Thymus (tissue), 11 donors: ENCODE results near the gene CC2D1A. TPM values are rescaled to one million over a fixed set of nuclear protein-coding genes. Genes with fewer than 3 reads are reported as not detected.

Experiments used
- DNase-seq, 9 donors: peaks; one replicate each; pipeline ENCODE4 v3.0.0-alpha.2; 2013; ENCODE audit warnings: low spot score in 9 of 9, low read depth in 6 of 9, missing footprints in 1 of 9
- H3K27ac ChIP-seq, 2 donors: one replicate each; pipeline ENCODE4 v1.5.1; 2013; ENCODE audit warnings: control low read depth in 1 of 2, low read depth in 1 of 2, low read length in 1 of 2, mild to moderate bottlenecking in 1 of 2, moderate library complexity in 1 of 2
- H3K27me3 ChIP-seq, 2 donors: one replicate each; pipeline ENCODE4 v1.5.1; 2013; ENCODE audit warnings: low read length in 1 of 2; ENCODE audit not compliant: control insufficient read depth in 2 of 2, insufficient read depth in 1 of 2
- H3K36me3 ChIP-seq, 2 donors: one replicate each; pipeline ENCODE4 v1.5.1; 2013; ENCODE audit warnings: low read length in 1 of 2, mild to moderate bottlenecking in 1 of 2, moderate library complexity in 1 of 2; ENCODE audit not compliant: control insufficient read depth in 2 of 2, insufficient read depth in 2 of 2
- H3K4me1 ChIP-seq, 2 donors: one replicate each; pipeline ENCODE4 v1.5.1; 2013; ENCODE audit warnings: low read length in 2 of 2; ENCODE audit not compliant: control insufficient read depth in 2 of 2, insufficient read depth in 2 of 2
- H3K4me3 ChIP-seq, 2 donors: one replicate each; pipeline ENCODE4 v1.5.1; 2013; ENCODE audit warnings: low read length in 2 of 2, control low read depth in 1 of 2, mild to moderate bottlenecking in 1 of 2
- H3K9me3 ChIP-seq, 2 donors: one replicate each; pipeline ENCODE4 v1.5.1; 2013; ENCODE audit warnings: low read length in 1 of 2, mild to moderate bottlenecking in 1 of 2; ENCODE audit not compliant: control insufficient read depth in 2 of 2, insufficient read depth in 1 of 2
- WGBS: extraction: QIAGEN DNeasy Blood & Tissue Kit; methylation state at CpG from one replicate; pipeline ENCODE4 v1.1.7; 2013; 5-methylcytosine and 5-hydroxymethylcytosine counted together
- polyA plus RNA-seq: library from polyadenylated mRNA; stranded (reverse); fragments of 200-250 nt; gene quantifications from one replicate; pipeline ENCODE4 v1.2.3, GENCODE V29; 2013
- total RNA-seq: library from RNA; stranded (reverse); fragments of 120-200 nt; gene quantifications from one replicate; pipeline ENCODE4 v1.2.4, GENCODE V29; 2013
- donor health status: healthy.

CC2D1A gene
- total and polyA plus RNA-seq, 2 donors, result 5.8 to 26.7 TPM

DNA sequence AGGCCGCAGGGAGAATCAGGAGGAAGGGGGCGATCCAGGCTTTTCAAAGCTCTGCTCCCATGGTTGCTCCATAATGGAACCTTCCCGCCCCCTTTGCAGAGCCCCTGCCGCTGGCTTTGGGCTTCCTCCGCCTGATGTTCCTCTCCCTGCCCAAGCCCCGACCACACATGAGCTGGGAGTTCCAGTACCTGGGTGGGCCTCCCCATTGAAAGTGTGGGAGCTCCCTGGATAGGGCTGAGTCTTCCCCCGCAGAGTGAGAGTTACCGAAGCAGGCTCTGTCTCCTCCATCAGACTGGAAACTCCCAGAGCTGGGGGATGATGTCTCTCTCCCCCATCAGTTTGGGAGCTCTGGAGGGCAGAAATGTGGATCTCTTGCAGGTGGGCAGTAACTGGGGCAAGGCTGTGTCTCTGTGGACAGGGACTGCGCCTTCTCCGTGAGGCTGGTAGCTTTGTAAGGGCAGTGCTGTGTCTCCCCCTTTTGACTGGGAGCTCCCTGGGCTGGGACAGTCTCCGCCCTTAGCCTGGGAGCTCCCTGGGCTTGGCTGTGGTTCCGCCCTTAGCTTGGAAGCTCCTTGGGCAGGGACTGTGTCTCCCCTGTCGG, 47.0 kb downstream of the CC2D1A start:
- H3K4me3 ChIP-seq, result peak overlapping the region; percentile 77 to 96
- peaks cover 10 to 17% of the 10 kb centered on the region in 2 donors for H3K4me1 ChIP-seq
- H3K36me3 ChIP-seq, result peaks cover 33 to 38% of the 10 kb centered on the region in 2 donors
- no peaks in the 10 kb centered on the region for H3K27me3 ChIP-seq
- DNase-seq, result peak in 1 of 9 donors; percentile 25
- no peaks in the 10 kb centered on the region for H3K9me3 ChIP-seq
- H3K27ac ChIP-seq, result no peak overlapping the region
- WGBS, result 22% methylated on average over 13 of the region's 13 CpGs

DNA sequence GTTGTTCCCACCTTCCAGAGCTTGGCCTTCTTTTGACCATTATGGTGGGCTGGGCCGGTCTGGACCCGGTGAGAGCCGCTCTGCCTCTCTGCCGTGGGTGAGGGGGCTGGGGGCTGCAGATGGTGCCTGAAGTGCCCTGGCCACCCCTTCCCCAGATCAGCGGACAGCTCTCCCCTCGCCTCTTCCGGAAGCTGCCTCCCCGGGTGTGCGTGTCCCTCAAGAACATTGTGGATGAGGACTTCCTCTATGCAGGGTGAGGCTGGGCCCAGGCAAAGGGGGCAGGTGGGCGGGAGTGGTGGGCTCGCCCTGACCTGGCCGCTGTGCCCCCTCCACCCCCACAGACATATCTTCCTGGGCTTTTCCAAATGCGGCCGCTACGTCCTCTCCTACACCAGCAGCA, 48.2 kb downstream of the CC2D1A start:
- H3K4me3 ChIP-seq, result no peak overlapping the region
- no peak for DNase-seq
- peaks cover 10 to 17% of the 10 kb centered on the region in 2 donors for H3K4me1 ChIP-seq
- WGBS, result 95% methylated on average over 15 of the region's 15 CpGs
- no peaks in the 10 kb centered on the region for H3K27me3 ChIP-seq
- no peaks in the 10 kb centered on the region for H3K9me3 ChIP-seq
- peaks cover 44 to 49% of the 10 kb centered on the region in 2 donors for H3K36me3 ChIP-seq
- no peak overlapping the region for H3K27ac ChIP-seq

DNA sequence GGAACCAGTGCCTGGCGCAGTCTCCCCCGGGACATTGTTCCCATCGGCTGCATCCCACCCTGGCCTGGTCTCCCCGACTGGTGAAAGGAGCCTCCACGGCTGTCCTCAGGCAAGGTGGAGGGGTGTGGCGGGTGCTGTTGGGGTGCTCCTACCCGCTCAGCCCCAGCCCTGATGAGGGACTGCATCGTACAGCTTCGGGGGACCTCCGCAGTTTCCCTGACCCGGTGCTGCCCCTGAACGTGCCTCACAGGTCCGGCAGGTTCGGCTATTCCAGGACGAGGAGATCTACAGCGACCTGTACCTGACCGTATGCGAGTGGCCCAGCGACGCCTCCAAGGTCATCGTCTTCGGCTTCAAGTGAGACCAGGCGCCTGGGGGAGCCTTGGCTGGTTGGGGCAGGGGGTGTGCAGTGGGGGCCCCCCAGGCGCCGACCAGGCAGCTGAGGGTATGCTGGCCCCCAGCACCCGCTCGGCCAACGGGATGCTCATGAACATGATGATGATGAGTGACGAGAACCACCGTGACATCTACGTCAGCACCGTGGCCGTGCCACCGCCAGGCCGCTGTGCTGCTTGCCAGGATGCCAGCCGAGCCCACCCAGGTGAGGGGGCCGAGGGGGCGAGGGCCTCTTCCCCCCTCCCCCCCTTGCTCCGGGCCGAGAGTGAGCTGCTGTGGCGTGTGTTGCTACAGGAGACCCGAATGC, 49.8 kb downstream of the CC2D1A start:
- peaks cover 10 to 17% of the 10 kb centered on the region in 2 donors for H3K4me1 ChIP-seq
- H3K27ac ChIP-seq, result no peak overlapping the region
- no peak for DNase-seq
- H3K27me3 ChIP-seq, result no peaks in the 10 kb centered on the region
- H3K36me3 ChIP-seq, result peaks cover 60 to 66% of the 10 kb centered on the region in 2 donors
- no peak overlapping the region for H3K4me3 ChIP-seq
- no peaks in the 10 kb centered on the region for H3K9me3 ChIP-seq
- 97% methylated on average over 42 of the region's 42 CpGs for WGBS

DNA sequence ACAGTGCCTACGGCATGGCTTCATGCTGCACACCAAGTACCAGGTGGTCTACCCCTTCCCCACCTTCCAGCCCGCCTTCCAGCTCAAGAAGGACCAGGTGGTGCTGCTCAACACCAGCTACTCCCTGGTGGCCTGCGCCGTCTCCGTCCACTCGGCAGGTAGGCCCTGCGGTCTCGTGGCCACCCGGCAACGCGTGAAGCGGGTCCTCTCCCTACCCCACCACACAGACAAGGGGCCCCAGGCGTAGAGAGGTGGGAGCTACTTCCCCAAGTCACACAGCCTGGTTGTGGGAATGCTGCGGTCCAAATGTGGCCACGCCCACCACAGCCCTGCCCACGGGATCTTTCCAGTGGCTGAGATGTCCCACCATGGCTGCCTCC, 50.4 kb downstream of the CC2D1A start:
- no peaks in the 10 kb centered on the region for H3K9me3 ChIP-seq
- H3K36me3 ChIP-seq, result peaks cover 65 to 71% of the 10 kb centered on the region in 2 donors
- no peak overlapping the region for H3K4me3 ChIP-seq
- WGBS, result 98% methylated on average over 16 of the region's 16 CpGs
- H3K27me3 ChIP-seq, result no peaks in the 10 kb centered on the region
- no peak for DNase-seq
- H3K4me1 ChIP-seq, result peaks cover 10 to 17% of the 10 kb centered on the region in 2 donors
- H3K27ac ChIP-seq, result no peak overlapping the region

DNA sequence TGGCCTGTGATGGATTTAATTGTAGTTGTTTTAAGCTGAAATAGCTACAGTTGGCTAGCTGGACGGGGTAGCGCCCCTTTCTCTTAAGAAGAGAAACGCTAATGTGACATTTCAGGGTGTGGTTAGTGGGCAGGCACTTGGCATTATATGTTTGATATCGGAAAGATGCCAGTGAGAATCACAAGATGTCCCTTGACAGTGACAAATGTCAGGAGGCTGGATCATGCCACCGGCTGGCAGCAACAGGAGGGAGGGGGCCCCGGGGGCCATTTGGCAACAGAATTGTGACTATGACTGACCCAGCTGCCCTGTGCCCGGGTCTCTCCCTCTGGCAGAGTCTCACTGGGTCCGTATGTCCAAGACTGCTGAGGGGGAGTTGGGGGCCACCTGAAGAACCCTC, 51.0 kb downstream of the CC2D1A start:
- WGBS, result 96% methylated on average over 8 of the region's 8 CpGs
- DNase-seq, result no peak

DNA sequence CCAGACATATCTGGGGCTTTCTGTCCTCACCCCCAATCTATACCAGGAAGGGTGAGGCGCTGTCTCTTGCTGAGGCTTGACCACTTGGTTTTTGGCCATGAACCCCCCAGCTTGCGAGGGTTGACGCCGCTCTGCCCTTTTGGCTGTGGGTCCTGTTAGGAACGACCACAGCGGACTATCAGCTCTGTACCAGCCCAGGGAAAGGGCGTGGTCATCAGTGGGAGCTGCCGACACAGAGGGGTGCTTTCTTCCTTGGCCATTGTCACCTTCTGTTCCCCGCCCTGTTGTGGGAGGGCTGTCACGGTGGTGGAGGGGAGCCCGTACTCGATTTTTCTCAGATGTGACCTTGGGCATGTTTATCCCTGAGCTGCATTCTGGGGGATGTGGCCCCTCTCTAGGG, 52.0 kb downstream of the CC2D1A start:
- Histone ChIP-seq H3K36me3 (peaks cover 75 to 88% of the 10 kb centered on the region in 2 donors), H3K27ac (no peak overlapping the region), H3K9me3 (no peaks in the 10 kb centered on the region), H3K4me1 (peaks cover 8 to 9% of the 10 kb centered on the region in 2 donors), H3K27me3 (no peaks in the 10 kb centered on the region), H3K4me3 (no peak overlapping the region)
- DNase-seq, result no peak
- 89% methylated on average over 12 of the region's 12 CpGs for WGBS

More for the DNA sequence above, 51.0 kb downstream of the CC2D1A start:
- H3K27ac ChIP-seq, result no peak overlapping the region
- no peaks in the 10 kb centered on the region for H3K27me3 ChIP-seq
- no peak overlapping the region for H3K4me3 ChIP-seq
- peaks cover 69 to 78% of the 10 kb centered on the region in 2 donors for H3K36me3 ChIP-seq
- H3K9me3 ChIP-seq, result no peaks in the 10 kb centered on the region
- H3K4me1 ChIP-seq, result peaks cover 10 to 11% of the 10 kb centered on the region in 2 donors

DNA sequence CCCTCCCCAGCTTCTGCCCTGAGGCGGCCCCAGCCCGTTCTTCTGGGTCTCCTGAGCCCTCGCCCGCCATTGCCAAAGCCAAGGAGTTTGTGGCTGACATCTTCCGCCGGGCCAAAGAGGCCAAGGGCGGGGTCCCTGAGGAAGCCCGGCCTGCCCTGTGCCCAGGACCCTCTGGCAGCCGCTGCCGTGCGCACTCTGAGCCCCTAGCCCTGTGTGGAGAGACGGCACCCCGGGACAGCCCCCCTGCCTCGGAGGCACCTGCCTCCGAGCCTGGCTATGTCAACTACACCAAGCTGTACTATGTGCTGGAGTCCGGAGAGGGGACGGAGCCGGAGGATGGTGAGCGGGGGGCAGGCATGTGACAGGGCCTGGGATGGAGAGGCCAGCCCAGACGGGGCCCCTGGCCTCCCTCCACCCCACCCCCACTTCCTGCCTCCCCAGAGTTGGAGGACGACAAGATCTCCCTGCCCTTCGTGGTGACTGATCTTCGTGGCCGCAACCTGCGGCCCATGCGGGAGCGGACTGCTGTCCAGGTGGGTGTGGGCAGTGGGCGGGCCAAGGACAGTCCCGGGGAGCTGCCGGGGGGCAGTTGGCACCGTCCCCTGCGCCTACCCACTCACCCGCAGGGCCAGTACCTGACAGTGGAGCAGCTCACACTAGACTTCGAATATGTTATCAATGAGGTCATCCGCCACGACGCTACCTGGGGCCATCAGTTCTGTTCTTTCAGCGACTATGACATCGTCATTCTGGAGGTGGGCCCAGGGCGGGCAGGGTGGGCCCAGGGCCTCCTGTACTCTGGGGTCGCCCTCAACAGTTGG, 53.4 kb downstream of the CC2D1A start:
- H3K9me3 ChIP-seq, result no peaks in the 10 kb centered on the region
- 96% methylated on average over 41 of the region's 41 CpGs for WGBS

DNA sequence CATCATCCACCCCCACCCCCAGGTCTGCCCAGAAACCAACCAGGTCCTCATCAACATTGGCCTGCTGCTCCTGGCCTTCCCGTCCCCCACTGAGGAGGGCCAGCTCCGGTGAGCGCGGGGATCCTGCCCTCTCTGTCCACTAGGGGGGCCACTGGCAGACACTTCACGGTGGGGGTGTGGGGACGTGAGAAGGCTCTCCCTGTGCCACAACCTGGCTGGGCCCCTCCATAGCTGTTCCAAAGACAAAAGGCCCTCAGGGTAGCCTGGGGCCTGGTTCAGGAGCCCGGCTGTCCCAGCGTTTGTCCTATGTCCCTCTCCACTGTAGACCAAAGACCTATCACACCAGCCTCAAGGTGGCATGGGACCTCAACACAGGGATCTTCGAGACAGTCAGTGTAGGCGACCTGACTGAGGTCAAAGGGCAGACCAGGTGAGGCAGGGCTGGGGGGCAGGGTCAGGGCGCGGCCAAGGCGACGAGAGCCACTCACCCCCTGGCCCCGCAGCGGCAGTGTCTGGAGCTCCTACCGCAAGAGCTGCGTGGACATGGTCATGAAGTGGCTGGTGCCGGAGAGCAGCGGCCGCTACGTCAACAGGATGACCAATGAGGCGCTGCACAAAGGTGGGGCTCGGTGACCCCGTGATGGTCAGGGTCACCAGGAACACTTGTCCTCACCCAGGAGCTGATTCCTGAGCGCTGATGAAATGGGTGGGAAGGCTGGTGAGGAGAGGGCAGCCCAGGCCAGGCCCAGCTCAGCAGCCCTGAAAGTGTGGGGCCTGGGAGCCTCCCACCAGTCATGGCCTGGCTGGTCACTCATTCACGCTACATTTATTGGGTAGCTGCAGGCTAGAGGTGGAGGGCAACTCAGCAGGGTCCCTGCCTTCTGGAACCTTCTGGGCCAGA, 54.2 kb downstream of the CC2D1A start:
- no peaks in the 10 kb centered on the region for H3K27me3 ChIP-seq
- H3K36me3 ChIP-seq, result peaks cover 81 to 94% of the 10 kb centered on the region in 2 donors
- H3K4me3 ChIP-seq, result no peak overlapping the region
- H3K4me1 ChIP-seq, result no peaks in the 10 kb centered on the region
- 97% methylated on average over 27 of the region's 27 CpGs for WGBS
- no peaks in the 10 kb centered on the region for H3K9me3 ChIP-seq
- H3K27ac ChIP-seq, result no peak overlapping the region
- DNase-seq, result no peak

More for the DNA sequence above, 53.4 kb downstream of the CC2D1A start:
- H3K27ac ChIP-seq, result no peak overlapping the region
- peaks cover 77 to 94% of the 10 kb centered on the region in 2 donors for H3K36me3 ChIP-seq
- no peak overlapping the region for H3K4me3 ChIP-seq
- DNase-seq, result no peak
- H3K4me1 ChIP-seq, result no peaks in the 10 kb centered on the region
- no peaks in the 10 kb centered on the region for H3K27me3 ChIP-seq
